ENCODE measurements around the gene OOSP3.
"Not testable (repeated sequence)": the region's sequence is repeated elsewhere in the genome, so short reads cannot be mapped to it uniquely, and the experiment has no call there.

The OOSP3 gene

DNA sequence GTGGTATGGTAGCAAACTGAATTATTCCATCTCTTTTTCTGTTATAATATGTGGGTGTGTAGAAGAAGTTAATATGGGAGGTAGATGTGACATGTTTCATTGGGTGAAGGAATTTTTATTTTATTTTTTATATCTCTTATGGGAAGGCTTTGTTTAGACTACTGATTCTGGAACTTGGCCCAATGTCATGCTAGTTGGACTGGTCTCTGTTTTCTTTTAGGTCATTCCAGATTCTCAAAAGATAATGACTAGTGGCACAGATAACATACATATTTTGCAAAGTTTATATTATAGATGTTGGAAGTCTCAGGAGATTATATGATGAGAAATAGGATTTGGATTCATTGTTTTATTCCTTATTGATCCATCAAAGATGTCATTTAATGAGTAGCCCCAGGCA lies 1.3 kb upstream of the OOSP3 start:
- FAIRE-seq, result peak; percentile 33

DNA sequence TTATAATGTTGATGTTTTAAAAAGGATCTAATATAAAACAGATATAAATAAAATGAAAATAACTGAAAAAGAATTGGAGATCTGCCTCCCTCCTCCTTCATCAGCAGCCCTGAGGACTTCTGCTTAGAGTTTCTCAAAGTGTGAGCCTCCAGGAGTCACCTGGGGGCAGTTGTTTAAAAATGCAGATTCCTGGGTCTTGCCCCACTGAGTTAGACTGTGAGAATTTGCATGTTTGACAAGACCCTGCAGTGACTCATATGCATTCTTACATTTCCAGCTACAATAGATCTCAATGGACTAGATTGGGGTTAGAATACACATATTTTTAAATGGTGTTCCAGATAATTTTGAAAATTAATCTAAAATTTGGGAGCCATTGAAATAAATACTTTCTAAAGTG lies 798 bp upstream of the OOSP3 start:
- peak; percentile 51 for FAIRE-seq

DNA sequence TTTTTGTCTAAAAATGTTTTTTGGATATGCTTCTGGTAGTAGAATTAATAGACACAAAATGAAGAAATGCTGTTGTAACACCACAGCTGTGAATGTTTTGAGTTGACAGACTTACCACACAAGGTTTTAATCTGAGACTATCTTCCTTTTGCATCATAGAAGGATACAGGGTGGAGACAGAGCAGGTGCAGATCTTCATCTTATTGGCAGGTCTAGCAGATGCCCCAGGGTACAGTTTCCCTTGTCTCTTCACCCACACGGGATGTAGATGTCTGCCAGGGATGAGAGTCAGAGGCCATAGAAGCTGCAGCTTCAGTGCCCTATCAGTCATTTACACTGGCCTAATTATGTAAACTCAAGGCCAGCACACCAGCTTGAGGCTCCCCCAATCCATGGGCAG lies 985 bp downstream of the OOSP3 start:
- FAIRE-seq, result no peak

DNA sequence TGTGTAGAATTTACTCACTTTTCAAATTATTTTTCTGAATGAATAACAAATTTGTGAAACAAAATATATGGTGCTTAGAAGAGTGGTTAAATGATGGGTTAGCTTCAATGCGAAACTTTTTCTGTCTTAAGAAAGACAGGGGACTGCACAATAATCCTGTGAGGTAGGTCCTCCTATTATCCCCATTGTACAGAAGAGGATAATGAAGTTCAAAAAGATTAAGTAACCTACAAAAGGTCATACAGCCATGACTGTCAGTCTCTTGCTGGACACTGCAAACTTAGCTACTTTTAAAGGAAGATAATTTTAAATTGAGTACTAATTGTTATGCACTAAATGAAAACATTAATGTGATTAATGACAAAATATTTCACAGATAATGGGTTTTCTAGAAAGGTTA lies 5.0 kb downstream of the OOSP3 start:
- FAIRE-seq, result no peak

DNA sequence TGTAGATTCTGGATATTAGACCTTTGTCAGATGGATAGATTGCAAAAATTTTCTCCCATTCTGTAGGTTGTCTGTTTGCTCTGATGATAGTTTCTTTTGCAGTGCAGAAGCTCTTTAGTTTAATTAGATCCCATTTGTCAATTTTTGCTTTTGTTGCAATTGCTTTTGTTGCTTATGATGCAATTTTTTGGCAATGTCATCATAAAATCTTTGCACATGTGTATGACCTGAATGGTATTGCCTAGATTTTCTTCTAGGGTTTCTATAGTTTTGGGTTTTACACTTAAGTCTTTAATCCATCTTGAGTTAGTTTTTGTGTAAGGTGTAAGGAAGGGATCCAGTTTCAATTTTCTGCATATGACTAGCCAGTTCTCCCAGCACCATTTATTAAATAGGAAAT lies 8.6 kb downstream of the OOSP3 start:
- FAIRE-seq, result not testable (repeated sequence)

DNA sequence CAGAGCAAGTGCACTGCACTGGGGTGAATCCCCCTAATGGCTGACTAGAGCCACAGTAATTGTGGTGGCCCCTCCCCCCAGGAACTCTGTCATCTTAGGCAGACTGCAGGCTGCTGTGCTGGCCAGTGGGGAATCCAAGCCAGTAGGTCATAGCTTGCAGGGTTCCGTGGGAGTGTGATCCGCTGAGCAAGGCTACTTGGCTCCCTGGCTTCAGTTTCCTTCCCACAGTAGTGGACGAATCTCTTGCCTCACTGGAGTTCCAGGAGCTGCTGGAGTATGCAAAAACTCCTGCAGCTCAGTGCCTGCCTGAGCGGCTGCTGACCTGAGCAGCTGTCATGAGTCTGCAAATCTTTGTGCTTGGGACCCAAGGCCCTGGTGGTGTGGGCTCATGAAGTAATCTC lies 13.2 kb downstream of the OOSP3 start:
- FAIRE-seq, result no peak

DNA sequence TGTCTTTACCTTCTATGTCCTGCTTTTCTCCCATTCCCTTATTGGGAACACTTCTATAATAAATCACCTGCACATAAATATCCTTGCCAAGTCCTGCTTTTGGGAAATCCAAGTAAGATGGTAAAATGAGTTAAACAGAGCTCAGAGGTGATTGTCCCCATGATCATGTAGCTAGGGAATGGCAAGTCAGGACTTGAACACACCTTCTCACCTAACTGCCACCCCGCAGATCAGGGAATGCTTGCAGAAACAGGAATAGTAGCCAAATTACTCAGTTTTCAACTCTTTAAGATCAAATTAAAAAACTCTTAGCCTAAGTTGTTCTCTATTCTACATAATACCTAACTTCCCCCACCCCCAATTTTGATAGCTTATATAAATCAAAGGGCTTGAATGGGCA lies 16.0 kb downstream of the OOSP3 start:
- no peak for FAIRE-seq

DNA sequence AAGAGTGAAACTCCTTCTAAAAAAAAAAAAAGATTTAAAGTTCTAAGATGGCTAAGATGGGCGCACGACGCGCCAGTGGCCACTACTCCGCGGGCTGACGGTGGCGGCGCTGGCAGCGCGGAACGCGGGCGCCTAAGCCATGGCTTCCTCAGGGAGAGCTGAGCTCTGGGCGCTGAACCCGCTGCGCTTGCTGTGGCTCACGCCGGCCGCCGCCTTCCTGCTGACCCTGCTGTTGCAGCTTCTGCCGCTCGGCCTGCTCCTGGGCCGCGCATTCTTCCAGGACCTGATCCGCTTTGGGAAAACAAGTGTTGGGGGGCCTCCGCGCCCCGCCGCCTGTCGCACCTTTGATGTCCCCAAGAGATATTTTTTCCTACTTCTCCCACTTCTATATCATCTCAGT lies 19.5 kb downstream of the OOSP3 start:
- FAIRE-seq, result no peak

DNA sequence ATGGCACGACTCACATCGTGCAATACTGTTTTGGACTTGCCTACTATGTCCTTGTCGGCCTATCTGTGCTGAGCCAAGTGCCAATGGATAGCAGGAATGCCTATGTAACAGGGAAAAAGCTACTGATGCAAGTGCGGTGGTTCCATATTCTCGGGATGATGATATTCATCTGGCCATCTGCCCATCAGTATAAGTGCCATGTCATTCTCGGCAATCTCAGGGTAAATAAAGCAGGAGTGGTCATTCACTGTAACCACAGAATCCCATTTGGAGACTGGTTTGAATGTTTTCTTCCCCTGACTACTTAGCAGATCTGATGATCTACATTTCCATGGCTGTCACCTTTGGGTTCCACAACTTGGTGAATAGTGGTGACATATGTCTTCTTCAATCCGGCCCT lies 20.1 kb downstream of the OOSP3 start:
- FAIRE-seq, result no peak

DNA sequence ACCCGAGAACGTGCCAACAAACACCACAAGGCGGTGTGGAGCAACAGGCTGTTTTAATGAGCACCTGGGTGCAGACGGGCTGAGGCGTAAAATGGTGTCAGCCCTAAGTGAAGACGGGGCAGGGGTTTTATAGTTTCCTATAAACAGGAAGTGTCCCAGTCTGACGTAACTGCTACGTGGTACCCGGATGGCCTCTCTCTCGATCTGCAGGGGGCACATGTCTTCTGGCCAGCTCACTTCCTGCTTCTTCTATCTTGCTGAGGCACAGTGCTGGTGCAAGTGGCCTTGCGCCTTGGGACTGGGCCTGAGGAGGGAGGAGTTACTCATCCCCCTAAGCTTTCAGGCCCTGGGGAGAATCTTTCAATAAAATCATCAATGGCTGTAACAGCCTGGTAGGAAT lies 20.9 kb downstream of the OOSP3 start:
- no peak for FAIRE-seq

DNA sequence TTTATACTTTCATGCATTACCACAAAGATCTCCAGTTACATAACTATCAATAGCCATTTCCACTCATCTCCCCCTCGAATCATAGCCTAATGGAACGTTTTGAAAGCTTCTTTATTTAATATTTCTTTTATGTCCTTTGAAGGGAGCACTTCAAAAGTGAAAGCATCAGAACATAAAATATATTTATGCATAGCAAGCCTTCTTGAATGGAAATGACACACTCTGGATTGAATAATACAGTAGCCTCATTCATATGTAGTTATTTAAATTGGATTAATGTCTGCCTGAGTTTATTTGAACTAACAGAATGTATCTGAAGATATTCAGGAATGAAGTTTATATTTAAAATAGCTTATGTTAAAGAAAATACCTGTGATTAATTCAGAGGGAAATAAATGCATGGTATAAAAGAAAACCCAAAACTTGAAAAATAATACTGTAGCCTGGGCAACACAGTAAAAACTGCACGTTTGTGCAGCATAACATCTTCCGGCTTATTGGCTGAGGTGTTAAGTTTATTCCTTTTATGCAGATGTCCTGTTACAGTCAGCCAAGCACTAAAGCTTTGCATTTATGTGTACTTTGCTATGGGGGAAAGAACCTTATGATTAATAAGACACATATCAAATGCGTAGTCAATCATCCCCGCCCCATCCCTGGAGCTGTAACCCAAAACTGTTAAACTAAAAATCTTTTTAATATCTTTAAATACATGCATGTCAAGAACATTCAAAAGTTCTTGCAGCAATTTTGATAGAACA lies 22.0 kb downstream of the OOSP3 start:
- FAIRE-seq, result no peak

DNA sequence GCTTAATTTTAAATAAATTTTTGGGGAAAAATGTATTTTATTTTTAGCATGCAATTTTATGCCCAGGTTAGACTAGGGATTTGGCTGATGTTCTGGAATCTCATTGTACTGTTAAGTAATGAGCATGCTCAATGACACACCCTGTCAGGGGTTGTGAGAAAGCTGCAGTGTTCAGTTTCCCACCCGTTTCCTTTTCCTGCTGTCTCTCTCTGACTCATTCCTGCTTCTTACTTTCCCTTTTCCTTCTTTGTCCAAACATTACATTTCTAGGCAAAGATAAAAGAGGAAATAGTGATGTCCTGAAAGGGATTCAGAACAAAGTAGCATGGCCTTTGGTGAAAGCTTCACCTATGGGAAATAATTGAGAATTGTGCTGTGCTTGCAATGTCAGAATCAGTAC lies 22.7 kb downstream of the OOSP3 start:
- no peak for FAIRE-seq

DNA sequence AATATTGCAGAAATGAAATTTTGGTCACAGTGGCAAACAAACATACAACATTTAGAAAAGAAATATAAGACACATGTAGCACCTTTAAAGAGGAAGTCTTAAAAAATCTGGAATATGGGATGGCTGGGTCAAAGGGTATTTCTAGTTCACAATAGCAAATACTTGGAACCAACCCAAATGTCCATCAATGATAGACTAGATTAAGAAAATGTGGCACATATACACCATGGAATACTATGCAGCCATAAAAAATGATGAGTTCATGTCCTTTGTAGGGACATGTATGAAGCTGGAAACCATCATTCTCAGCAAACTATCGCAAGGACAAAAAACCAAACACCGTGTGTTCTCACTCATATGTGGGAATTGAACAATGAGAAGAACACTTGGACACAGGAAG lies 25.0 kb downstream of the OOSP3 start:
- FAIRE-seq, result not testable (repeated sequence)

DNA sequence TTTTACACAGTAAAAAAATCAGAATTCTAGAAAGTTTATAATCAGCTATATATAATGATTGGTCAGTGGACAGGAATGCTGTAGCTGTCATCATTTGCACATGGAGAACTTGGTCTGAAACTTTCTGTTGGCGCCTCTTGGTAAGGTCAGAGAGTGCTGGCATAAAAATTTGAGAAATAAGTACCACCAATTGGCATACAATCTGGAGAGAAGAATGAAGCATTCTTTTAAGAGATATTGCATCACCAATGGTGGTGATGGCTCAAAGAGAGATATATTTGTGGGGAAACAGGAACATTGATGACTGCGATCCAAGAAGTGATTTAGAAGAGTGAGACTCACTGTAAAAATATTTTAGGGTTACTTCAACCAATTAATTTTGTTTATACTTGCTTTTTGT lies 39.9 kb downstream of the OOSP3 start:
- FAIRE-seq, result no peak

DNA sequence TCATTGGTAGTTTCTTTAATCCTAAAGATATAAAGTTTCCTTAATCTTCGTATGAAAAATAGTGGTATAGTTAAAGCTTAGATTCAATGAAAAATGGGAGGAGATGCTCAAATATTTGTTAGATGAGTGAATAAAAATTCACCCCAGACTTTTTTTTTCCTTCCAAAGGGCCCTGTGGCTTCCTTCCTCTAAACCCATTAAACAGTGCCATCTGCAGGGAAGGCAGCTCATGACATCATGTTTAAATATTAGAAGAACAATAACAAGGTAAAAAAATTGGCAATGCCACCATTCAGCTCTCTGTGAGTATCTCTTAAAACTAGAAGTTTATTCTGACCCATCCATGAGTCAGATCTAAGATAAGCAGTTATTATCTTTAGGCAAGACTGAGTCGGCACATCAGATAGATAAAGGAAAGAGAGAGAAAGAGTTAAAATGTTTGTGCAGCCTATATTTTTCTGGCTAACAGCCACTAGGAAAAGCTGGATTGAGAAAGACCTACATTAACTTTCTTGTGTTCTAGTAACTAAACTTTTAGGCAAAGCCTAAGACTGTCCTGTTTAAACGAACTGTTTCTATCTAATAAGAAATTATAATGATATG lies 40.5 kb downstream of the OOSP3 start:
- FAIRE-seq, result no peak

DNA sequence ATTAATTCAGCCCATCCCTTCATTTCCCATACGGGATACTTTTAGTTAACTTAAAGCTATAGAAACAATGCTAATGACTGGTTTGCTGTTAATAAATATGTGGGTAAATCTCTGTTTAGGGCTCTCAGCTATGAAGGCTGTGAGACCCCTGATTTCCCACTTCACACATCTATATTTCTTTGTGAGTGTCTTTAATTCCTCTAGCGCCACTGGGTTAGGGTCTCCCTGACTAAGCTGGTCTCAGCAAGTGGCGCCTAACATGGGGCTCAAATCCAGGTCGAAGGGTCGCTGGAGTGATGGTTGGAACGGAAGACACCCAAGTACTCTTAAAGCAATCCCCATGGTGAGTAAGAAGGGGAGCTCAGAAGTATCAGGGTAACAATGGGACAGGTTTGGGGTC lies 45.2 kb downstream of the OOSP3 start:
- no peak for FAIRE-seq

DNA sequence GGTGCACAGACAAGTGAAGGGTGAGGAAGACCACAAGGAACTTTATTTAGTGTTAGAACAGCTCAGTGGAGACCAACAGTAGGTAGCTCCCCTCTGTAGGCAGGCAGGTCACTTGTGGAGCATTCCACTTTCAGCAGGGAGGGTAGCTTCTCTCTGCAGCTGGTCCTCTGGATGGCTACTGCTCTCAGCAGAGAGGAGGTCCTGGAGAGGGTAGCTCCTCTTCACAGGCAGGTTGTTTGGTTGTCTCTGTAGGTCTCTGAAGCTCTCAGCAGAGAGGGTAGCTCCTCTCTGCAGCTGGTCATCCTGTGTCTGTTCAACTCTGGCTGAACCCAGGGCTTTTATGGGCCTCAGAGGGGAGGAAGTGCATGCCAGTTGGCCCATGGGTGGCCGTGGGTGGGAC lies 53.1 kb downstream of the OOSP3 start:
- FAIRE-seq, result no peak

DNA sequence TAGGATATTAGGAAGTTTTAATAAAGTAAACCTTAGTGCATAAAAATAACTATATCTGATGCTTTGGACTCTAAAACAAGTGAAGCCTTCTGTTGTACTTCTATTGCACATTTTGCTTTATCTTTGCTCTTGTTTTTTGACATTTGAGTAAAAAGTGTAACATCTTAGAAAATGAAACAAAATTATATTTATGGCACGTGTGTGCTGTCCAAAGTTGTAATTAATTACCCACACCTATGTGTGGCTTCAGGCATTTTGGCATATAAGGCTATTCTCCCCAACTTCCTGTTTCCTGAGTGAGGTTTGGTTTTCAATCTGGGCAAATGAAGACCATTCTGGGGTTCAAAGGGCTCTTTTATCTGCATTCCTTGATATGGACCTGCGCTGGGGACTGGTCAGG lies 59.5 kb downstream of the OOSP3 start, which contains the start of gene OOSP1:
Gene OOSP1 (plus strand): TSS at position 301 of the 400 bp plus-strand sequence. CDS start 23 bp downstream, at position 324.
- no peak for FAIRE-seq

DNA sequence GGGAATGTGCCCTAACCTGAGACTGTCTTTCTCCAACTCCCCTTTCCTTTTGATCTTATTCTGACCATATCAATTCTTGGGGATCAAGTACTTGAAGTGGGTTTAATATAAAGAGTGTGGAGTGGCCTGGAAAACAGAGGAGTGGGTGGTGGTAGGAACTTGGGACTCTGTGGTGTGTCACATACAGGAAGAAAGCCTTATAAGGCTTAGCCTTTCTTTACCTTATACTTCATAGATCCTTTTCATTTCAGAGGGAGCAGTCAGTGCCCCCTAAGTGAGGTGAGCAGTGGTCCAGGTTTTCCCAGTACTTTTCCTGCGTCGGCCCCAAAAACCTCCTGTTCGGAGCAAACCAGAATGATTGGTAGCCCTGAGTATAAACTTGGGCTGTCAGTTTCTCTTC lies 60.1 kb downstream of the OOSP3 start:
- no peak for FAIRE-seq

DNA sequence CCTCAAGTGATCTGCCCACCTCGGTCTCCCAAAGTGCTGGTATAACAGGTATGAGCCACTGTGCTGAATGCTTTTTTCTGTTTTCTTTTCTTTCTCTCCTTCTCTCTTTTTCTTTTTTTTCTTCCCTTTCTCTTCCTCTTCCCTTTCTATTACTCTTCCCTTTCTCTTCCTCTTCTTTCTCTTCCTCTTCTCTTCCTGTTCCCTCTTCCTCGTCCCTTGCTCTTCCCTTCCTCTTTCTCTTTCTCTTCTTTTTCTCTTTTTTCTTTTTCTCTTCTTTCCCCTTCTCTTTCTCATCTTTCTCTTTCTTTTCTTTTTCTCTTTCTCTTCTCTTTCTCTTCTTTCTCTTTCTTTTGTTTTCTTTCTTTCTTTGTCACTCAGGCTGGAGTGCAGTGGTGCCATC lies 60.9 kb downstream of the OOSP3 start:
- no peak for FAIRE-seq

DNA sequence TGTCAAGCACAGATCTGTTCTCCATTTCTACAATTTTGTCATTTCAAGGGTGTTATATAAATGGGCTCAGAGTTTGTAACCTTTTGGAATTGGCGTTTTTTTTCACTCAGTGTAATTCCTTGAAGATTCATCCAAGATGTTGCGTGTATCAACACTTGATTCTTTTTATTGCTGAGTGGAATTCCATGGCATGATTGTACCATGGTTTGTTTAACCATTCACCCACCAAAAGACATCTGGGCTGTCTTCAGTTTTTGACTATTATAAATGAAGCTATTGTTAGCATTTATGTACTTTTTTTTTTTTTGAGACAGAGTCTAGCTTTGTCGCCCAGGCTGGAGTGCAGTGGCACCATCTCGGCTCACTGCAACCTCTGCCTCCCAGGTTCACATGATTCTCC lies 62.5 kb downstream of the OOSP3 start:
- FAIRE-seq, result no peak

DNA sequence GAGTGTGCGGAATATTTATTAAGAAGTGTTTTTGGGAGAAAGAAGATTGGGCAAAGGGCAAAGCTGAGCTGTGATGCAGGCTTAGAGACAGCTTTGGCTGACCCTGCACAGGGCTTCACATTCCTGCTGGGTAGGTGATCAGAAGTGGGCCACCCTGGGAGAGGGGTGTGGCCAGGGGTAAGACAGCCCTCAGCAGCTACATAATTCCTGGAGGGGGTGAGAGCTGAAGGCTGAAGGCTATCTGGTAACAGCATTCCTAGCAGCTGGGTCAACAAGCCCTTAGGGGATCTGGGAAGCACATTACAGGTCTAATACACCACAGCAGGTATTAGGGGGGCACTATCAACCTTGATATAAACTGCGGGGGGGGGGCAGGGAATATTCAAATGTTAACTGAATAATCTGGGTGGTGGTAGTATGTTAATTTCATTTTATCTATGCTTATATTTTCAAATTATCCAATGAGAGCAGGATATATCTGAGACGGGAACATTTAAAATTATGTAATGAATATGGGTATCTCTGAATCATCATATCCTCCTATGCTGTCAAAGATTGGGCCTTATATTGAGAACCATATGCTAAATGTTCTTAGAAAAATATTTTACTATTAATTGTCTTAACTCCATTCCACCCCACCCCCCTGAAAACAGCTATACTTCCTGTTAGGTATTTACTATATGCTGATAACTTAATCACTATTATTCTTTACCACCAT lies 65.6 kb downstream of the OOSP3 start:
- FAIRE-seq, result no peak

DNA sequence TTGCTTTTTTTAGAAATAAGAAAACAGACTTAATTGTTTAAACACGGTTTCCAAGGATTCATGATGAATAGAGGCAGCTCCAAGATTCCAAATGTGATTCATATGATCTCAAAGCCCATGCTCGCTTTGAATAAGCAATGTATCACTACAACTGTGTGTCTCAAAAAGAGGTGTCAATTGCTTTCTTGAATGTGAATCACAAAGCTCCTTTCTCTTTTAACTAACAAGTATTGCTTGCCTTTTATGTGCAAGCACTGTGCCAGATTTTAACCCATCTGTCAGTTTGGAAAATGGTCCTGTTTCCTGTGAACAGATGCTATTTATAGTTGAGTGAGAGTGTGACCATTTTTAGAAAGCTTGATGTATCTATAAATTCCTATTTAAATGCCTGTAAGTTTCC lies 66.1 kb downstream of the OOSP3 start:
- FAIRE-seq, result no peak
